Medulla oblongata (tissue), 1 donor: ENCODE measurements around the gene ELOVL5.

Experiments used
- DNase-seq: peaks from one replicate; pipeline ENCODE4 v3.0.0-alpha.2; 2015; ENCODE audit errors: extremely low spot score

ELOVL5 gene

GRCh38 chr6:53240139-53240538 is 108.6 kb downstream of the ELOVL5 start:
- DNase-seq = no peak

DNA sequence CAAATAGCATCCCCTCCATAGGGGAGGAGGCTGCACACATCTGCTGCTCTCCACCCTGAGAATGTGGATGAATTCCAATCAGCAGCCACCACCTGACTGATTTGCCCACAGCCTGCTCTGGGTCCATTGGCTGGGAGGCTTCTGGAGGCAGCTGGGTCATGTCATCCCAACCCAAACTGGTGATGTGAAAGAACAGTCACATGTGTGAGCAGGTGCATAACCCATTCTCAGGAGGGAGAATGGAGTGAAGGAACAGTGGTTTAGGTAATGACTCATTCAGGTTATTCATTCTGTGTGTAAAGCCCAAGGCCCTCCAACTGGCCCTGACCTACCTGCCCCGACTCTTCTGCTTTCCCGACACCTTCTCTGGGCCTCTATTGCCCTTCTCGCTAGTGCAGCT is 109.2 kb downstream of the ELOVL5 start:
- DNase-seq = no peak

DNA sequence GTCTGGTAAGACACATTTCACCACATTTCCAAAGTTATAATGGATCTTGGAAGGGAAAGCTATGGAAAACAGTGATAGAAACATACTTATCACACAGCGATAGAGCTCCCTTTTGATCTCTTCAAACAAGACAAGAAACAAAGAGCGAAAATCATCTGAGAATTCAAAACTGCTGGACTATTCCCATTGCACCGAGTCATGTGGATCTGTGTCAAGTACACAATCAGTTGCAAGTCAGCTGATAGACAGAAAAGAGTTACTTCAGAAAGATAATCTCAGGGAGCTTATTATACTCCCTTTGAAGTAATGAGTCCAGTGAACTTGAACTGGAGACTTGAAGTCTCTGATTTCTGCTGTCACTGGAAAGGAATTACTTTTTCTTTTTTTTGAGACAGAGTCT is 110.4 kb downstream of the ELOVL5 start:
- no peak for DNase-seq

- DNase-seq = no peak
These were observed 112.5 kb downstream of the ELOVL5 start for GRCh38 chr6:53236241-53236640.

DNA sequence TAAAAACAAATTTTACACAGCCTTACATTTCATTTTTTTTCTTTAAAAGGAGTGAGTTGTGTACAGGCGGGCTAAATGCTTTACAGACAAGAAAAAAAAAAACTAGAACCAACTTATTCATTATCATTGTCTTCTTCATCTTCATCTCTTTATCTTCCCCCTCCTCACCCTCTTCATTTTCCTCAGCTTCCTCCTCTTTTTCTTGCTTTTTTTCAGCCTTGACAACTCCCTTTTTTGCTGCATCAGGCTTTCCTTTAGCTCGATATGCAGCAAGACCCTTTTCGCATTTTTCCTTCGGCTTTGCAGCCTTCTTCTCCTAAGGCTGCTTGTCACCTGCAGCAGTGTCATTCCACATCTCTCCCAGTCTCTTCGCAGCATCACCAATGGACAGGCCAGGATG is 113.2 kb downstream of the ELOVL5 start:
- no peak for DNase-seq

GRCh38 chr6:53233309-53233708 is 115.4 kb downstream of the ELOVL5 start:
- DNase-seq = no peak

GRCh38 chr6:53230775-53231467 is 117.8 kb downstream of the ELOVL5 start:
- DNase-seq = no peak

- no peak for DNase-seq
These were observed 120.9 kb downstream of the ELOVL5 start for GRCh38 chr6:53227847-53228246.

DNA sequence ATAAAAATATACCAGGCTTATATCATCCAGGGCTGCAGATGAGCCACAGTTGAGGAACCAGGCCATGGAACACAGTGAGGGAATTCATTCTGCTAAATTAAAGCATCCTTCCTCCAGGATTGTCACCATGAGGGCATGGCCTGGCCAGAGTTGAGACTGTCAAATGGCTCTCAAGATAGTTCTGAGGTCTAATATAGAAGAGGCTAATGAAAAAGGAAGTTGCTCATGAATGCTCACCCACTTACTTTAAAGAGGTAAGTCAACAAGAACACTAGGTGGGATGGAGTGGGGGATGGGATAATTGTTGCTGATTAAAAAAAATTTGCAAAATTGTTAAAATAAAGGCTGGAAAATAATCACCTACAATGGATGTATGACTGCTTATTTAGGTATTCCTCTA is 128.1 kb downstream of the ELOVL5 start:
- DNase-seq = no peak
